Prostate gland (tissue), 1 donor: Measurements from ENCODE around the gene SAMD8.

Experiments used
- POLR2A ChIP-seq: fragments of 450-650 bp; IDR thresholded peaks from one replicate; pipeline ENCODE4 v1.6.1; 2016; ENCODE audit warnings: antibody characterized with exemption, mild to moderate bottlenecking
- POLR2AphosphoS5 ChIP-seq: sonication (generic); formaldehyde crosslinking; IDR thresholded peaks from one replicate; pipeline ENCODE4 v1.6.1; 2017; ENCODE audit warnings: antibody characterized with exemption

- no peak for TF ChIP-seq POLR2AphosphoS5
- no peak for TF ChIP-seq POLR2A
Observed at GRCh38 chr10:75070476-75070875, 41.0 kb upstream of the SAMD8 start.
